Endothelial cell (in vitro differentiated cells): ENCODE results near the gene UBE3B. TPM values are rescaled to one million over a fixed set of nuclear protein-coding genes. Genes with fewer than 3 reads are reported as not detected.

ENCODE experiments used
- DNase-seq: peaks from one replicate; pipeline ENCODE4 v3.0.0; 2021; ENCODE audit warnings: low spot score
- H3K27ac Mint-ChIP-seq: one replicate; pipeline ENCODE4 v1.8.0; 2021; ENCODE audit warnings: mixed read lengths, inconsistent platforms; ENCODE audit not compliant: unreplicated experiment
- H3K27me3 Mint-ChIP-seq: one replicate; pipeline ENCODE4 v1.8.0; 2021; ENCODE audit warnings: mild to moderate bottlenecking, moderate library complexity, mixed read lengths, inconsistent platforms; ENCODE audit not compliant: unreplicated experiment
- H3K36me3 Mint-ChIP-seq: one replicate; pipeline ENCODE4 v1.8.0; 2021; ENCODE audit warnings: mild to moderate bottlenecking, low read depth, mixed read lengths, inconsistent platforms; ENCODE audit not compliant: unreplicated experiment
- H3K4me1 Mint-ChIP-seq: one replicate; pipeline ENCODE4 v1.8.0; 2021; ENCODE audit warnings: mild to moderate bottlenecking, mixed read lengths, inconsistent platforms; ENCODE audit not compliant: unreplicated experiment
- H3K4me3 Mint-ChIP-seq: one replicate; pipeline ENCODE4 v1.8.0; 2021; ENCODE audit warnings: mild to moderate bottlenecking, mixed read lengths, inconsistent platforms; ENCODE audit not compliant: unreplicated experiment
- H3K9me3 Mint-ChIP-seq: one replicate; pipeline ENCODE4 v1.8.0; 2021; ENCODE audit warnings: mixed read lengths, inconsistent platforms; ENCODE audit not compliant: unreplicated experiment
- total RNA-seq: library from RNA; stranded (reverse); fragmentation: NEBNext Ultra II Directional; extraction: Animal tissue kit (Norgen Biotek cat#: 25700); gene quantifications from one replicate; pipeline ENCODE4 v1.2.1, GENCODE V29; 2021; ENCODE audit not compliant: unreplicated experiment
- TF ChIP-seq, protein P1 (sequence below): fragments of 200-600 bp; sonication (generic); IDR thresholded peaks from one replicate; pipeline ENCODE4 v1.5.0; 2021; ENCODE audit warnings: antibody characterized with exemption; ENCODE audit not compliant: unreplicated experiment

Gene UBE3B
- total RNA-seq, 1 donor from 2014 or later, result 44.3 TPM

DNA sequence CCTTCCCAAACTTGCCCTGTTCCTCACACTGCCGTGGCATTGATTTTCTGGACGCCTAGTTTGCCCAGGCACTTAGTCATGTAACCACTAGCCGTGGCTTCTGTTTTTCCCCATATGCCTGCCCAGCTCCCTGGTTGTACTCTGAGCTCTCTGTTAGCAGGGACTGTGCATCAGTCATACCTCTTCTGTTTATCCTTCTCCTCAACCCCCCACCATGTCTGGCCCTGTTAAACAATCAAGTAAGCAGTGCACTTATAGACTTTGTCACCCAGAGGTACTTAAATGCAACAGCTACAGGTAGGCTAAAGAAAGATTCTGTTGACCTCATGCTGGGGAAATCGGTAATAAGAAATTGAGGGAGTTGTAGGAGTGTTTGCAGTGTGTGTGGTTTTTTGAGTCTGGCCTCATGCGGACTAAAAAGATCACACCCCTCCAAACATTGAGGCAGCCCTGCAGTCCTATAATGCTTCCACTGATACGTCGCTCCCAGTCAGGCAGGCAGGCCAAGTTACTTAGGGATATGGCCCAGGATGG lies 17.0 kb downstream of the UBE3B start:
- Mint-ChIP-seq H3K27ac (peak overlapping the region; percentile 8), H3K27me3 (no peaks in the 10 kb centered on the region), H3K4me1 (no peaks in the 10 kb centered on the region), H3K9me3 (no peaks in the 10 kb centered on the region), H3K4me3 (peak overlapping the region; percentile 77), H3K36me3 (peaks cover 52% of the 10 kb centered on the region)
- no peak for DNase-seq
- TF ChIP-seq, protein P1, sequence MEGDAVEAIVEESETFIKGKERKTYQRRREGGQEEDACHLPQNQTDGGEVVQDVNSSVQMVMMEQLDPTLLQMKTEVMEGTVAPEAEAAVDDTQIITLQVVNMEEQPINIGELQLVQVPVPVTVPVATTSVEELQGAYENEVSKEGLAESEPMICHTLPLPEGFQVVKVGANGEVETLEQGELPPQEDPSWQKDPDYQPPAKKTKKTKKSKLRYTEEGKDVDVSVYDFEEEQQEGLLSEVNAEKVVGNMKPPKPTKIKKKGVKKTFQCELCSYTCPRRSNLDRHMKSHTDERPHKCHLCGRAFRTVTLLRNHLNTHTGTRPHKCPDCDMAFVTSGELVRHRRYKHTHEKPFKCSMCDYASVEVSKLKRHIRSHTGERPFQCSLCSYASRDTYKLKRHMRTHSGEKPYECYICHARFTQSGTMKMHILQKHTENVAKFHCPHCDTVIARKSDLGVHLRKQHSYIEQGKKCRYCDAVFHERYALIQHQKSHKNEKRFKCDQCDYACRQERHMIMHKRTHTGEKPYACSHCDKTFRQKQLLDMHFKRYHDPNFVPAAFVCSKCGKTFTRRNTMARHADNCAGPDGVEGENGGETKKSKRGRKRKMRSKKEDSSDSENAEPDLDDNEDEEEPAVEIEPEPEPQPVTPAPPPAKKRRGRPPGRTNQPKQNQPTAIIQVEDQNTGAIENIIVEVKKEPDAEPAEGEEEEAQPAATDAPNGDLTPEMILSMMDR, result no peak

DNA sequence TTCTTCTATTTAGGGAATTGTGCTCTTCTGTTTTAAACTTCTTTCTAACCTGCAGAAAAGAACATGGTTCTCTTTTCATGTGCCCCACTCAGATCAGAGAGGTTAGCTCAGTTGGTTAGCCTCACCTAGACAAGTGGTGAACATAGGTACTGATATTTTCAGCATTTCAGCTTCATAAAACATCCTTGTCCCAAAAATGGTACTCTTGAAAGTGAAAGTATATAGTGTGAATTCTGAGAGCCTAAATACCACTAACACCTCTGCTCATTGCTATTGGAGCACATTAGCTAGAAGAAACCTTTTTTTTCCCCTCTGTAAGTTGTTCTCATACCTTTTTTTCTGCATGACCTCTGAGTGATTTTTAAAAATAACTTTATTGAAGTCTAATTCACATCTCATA lies 17.6 kb downstream of the UBE3B start:
- Mint-ChIP-seq H3K27ac (no peak overlapping the region), H3K9me3 (no peaks in the 10 kb centered on the region), H3K4me1 (no peaks in the 10 kb centered on the region), H3K27me3 (no peaks in the 10 kb centered on the region), H3K4me3 (peak overlapping the region; percentile 78), H3K36me3 (peaks cover 50% of the 10 kb centered on the region)
- TF ChIP-seq, protein P1, result no peak
- DNase-seq, result no peak

DNA sequence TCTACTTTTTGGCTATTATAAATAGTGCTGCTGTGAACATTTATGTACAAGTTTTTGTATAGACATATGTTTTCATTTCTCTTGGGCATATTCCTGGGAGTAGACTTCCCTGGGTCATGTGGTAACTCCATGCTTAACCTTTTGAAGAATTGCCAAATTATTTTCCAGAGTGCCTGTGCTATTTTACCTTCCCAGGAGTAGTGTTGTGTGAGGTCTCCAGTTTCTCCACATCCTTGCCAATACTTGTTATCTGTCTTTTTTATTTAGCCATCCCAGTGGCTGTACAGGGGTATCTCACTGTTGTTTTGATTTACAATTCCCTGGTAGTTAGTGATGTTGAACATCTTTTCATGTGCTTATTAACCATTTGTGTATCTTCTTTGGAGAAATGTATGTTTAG lies 18.9 kb downstream of the UBE3B start:
- H3K4me1 Mint-ChIP-seq, result no peaks in the 10 kb centered on the region
- no peak overlapping the region for H3K27ac Mint-ChIP-seq
- peaks cover 54% of the 10 kb centered on the region for H3K36me3 Mint-ChIP-seq
- H3K9me3 Mint-ChIP-seq, result no peaks in the 10 kb centered on the region
- no peak for DNase-seq
- TF ChIP-seq, protein P1, result no peak
- H3K4me3 Mint-ChIP-seq, result no peak overlapping the region
- no peaks in the 10 kb centered on the region for H3K27me3 Mint-ChIP-seq

DNA sequence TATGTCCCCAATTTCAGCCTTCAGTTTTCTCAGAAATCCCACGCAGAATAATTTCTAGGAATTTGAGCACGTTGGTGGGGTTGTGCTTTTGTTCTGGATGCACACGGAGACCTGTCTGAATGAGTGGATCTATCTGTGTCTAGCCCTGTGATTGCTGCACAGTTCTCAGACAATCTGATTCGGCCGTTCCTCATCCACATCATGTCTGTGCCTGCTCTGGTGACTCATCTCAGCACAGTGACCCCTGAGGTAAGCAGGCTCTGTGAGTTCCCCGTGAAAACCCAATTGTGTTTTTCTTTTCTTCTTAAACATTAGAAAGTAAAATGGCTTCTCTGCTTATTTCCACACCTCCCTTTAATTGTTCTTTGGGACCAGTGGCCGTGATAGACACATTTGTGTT lies 20.2 kb downstream of the UBE3B start:
- Mint-ChIP-seq H3K36me3 (peaks cover 61% of the 10 kb centered on the region), H3K27me3 (no peaks in the 10 kb centered on the region), H3K27ac (no peak overlapping the region), H3K4me1 (no peaks in the 10 kb centered on the region), H3K4me3 (no peak overlapping the region), H3K9me3 (no peaks in the 10 kb centered on the region)
- no peak for DNase-seq
- TF ChIP-seq, protein P1, result no peak

DNA sequence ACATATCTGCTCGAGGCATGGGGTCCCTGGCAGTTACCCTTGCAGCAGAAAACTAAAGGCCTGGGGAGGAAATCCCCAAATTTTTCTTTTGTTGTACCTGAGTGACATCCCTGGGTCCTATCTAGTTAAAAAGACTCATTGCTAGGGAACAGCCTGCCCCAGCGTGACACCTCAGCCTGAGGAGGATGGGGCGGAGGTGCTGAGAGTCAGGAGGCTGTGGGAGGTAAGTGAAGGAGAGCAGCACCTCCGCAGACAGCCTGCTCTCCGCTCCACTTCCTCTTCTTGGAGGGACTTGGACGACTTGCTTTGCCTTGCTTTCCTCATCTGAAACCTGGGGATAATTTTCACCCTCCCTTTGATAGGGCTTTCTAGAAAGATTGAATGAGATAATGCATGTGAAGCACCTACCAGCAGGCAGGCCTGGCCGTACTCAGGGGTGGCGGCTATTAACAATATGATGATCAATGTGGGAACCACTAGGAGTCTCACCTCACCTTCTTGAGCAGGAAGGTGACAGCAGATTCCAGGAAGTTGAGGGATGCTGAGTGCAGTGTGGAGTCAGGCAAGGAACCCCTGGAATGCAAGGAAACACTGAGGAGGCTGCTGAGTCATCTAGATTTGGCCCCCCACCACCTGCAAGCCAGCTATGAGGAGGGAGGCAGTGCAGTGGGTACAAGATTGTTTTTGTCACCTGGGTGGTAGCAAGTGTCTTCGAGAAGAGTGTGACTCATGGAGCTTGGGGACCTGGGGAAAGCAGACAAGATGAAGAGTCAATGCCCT lies 23.2 kb downstream of the UBE3B start:
- Mint-ChIP-seq H3K4me1 (no peaks in the 10 kb centered on the region), H3K36me3 (peaks cover 51% of the 10 kb centered on the region), H3K27me3 (no peaks in the 10 kb centered on the region), H3K27ac (no peak overlapping the region), H3K4me3 (no peak overlapping the region), H3K9me3 (no peaks in the 10 kb centered on the region)
- TF ChIP-seq, protein P1, result no peak
- no peak for DNase-seq
